HCT116 (cell line): Measurements from ENCODE around the gene GALNT2. TPM values are rescaled to one million over a fixed set of nuclear protein-coding genes. Genes with fewer than 3 reads are reported as not detected.

Experiments used
- ATAC-seq: fragments of 200-7000 bp; cut with Tn5 transposase; 2 replicates; pipeline ENCODE4 v1.9.1; 2020; ENCODE audit warnings: mild to moderate bottlenecking, moderate library complexity
- BruUV-seq: library from RNA; stranded (reverse); fragments of 400-500 nt; replicated peaks from 2 replicates; lab custom pipeline; 2021; lab: Mats Ljungman, UMichigan
- CTCF ChIA-PET: fragments of 300-600 bp; sonication (Branson Sonifier 250); formaldehyde crosslinking; loops from one replicate; lab custom pipeline; 2021; ENCODE audit warnings: antibody characterized with exemption; lab: Charles Lee
- POLR2A ChIA-PET: fragments of 300-600, 350-600 bp; sonication (Branson Sonifier 250); formaldehyde crosslinking; loops from one replicate; lab custom pipeline; 2021; ENCODE audit warnings: antibody characterized with exemption; lab: Charles Lee
- RAD21 ChIA-PET, 2 experiments: fragments of 300-600 bp; sonication (Branson Sonifier 250); formaldehyde crosslinking; loops; one replicate each; lab custom pipeline; 2023; ENCODE audit warnings: low total read pairs in 2 of 2; ENCODE audit not compliant: uncharacterized antibody in 2 of 2, unreplicated experiment in 2 of 2, low non-redundant PET in 1 of 2; lab: Charles Lee
- DNase-seq: peaks from one replicate; pipeline ENCODE4 v3.0.0-alpha.2; 2010; ENCODE audit warnings: low read depth, low spot score
- H2AFZ ChIP-seq: fragments of 200-600 bp; shearing (Covaris generic), sonication (generic); 2 replicates; pipeline ENCODE4 v1.6.1; 2017; ENCODE audit warnings: low read depth, mixed run types, mixed read lengths, antibody characterized with exemption, low read length; ENCODE audit not compliant: poor library complexity, severe bottlenecking
- H3K27ac ChIP-seq: 2 replicates; pipeline ENCODE4 v1.5.1; 2012; ENCODE audit warnings: low read depth, low read length
- H3K27me3 ChIP-seq: fragments of 200-600 bp; sonication (generic); 2 replicates; pipeline ENCODE4 v1.6.1; 2016; ENCODE audit warnings: mixed run types, low read length, mixed read lengths; ENCODE audit not compliant: insufficient read depth
- H3K36me3 ChIP-seq, 2 experiments: fragments of 200-500 bp in 1 of 2; fragments of 200-600 bp in 1 of 2; sonication (Bioruptor generic) in 1 of 2; sonication (generic) in 1 of 2; 2 replicates each; pipeline versions ENCODE4 v1.5.1 to v1.6.1; 2014 to 2016; ENCODE audit warnings: low read length in 2 of 2, inconsistent platforms in 1 of 2, mixed read lengths in 1 of 2, mixed run types in 1 of 2; ENCODE audit not compliant: insufficient read depth in 2 of 2, control insufficient read depth in 1 of 2
- H3K4me1 ChIP-seq, 2 experiments: fragments of 200-600 bp in 1 of 2; sonication (generic) in 1 of 2; 2 replicates each; pipeline versions ENCODE4 v1.5.1 to v1.6.1; 2012 to 2017; ENCODE audit warnings: low read length in 2 of 2, inconsistent platforms in 1 of 2, mild to moderate bottlenecking in 1 of 2, mixed read lengths in 1 of 2, mixed run types in 1 of 2, moderate library complexity in 1 of 2; ENCODE audit not compliant: insufficient read depth in 2 of 2, control insufficient read depth in 1 of 2
- H3K4me2 ChIP-seq: fragments of 200-600 bp; sonication (generic); 2 replicates; pipeline ENCODE4 v1.6.1; 2017; ENCODE audit warnings: mixed run types, low read length, mixed read lengths
- H3K4me3 ChIP-seq, 2 experiments: fragments of 200-600 bp in 1 of 2; sonication (generic) in 1 of 2; replicated peaks in 1 of 2; 2 replicates each; pipeline ENCODE4 v1.5.1; 2011 to 2016; ENCODE audit warnings: low read length in 2 of 2, control low read depth in 1 of 2, low read depth in 1 of 2, mild to moderate bottlenecking in 1 of 2, mixed read lengths in 1 of 2, mixed run types in 1 of 2
- H3K79me2 ChIP-seq: fragments of 200-600 bp; sonication (generic); 2 replicates; pipeline ENCODE4 v1.6.1; 2017; ENCODE audit warnings: mild to moderate bottlenecking, mixed run types, low read length, moderate library complexity, mixed read lengths; ENCODE audit not compliant: insufficient read depth
- H3K9ac ChIP-seq: fragments of 200-600 bp; sonication (generic); 2 replicates; pipeline ENCODE4 v1.6.1; 2016; ENCODE audit warnings: low read length, mixed read lengths
- H3K9me2 ChIP-seq: fragments of 200-600 bp; sonication (generic), shearing (Covaris generic); 2 replicates; pipeline ENCODE4 v1.6.1; 2017; ENCODE audit warnings: mixed run types, mild to moderate bottlenecking, moderate library complexity; ENCODE audit not compliant: insufficient read depth
- H3K9me3 ChIP-seq, 2 experiments: fragments of 200-500 bp in 1 of 2; fragments of 200-600 bp in 1 of 2; sonication (Bioruptor generic) in 1 of 2; sonication (generic) in 1 of 2; 2 replicates each; pipeline ENCODE4 v1.6.1; 2014 to 2017; ENCODE audit warnings: low read length in 2 of 2, mixed read lengths in 2 of 2, inconsistent platforms in 1 of 2, low read depth in 1 of 2, mild to moderate bottlenecking in 1 of 2, mixed run types in 1 of 2, moderate library complexity in 1 of 2; ENCODE audit not compliant: control insufficient read depth in 1 of 2, insufficient read depth in 1 of 2
- H4K20me1 ChIP-seq: fragments of 200-600 bp; sonication (generic), shearing (Covaris generic); 2 replicates; pipeline ENCODE4 v1.6.1; 2017; ENCODE audit warnings: mixed run types, mild to moderate bottlenecking, moderate library complexity; ENCODE audit not compliant: insufficient read depth
- CEBPB ChIP-seq: IDR thresholded peaks from 2 replicates; pipeline ENCODE4 v1.6.1; 2012; ENCODE audit warnings: low read depth
- EZH2 ChIP-seq: fragments of 200-600 bp; sonication (generic); IDR thresholded peaks from 2 replicates; pipeline ENCODE4 v1.6.1; 2017; ENCODE audit warnings: antibody characterized with exemption, mixed run types
- EZH2phosphoT487 ChIP-seq: fragments of 200-600 bp; IDR thresholded peaks from 2 replicates; pipeline ENCODE4 v1.6.1; 2018; ENCODE audit warnings: antibody characterized with exemption, borderline replicate concordance
- JUND ChIP-seq: IDR thresholded peaks from 2 replicates; pipeline ENCODE4 v1.6.1; 2012
- MAX ChIP-seq: IDR thresholded peaks from 2 replicates; pipeline ENCODE4 v1.6.1; 2012
- POLR2A ChIP-seq: IDR thresholded peaks from 2 replicates; pipeline ENCODE4 v1.7.0; 2011; ENCODE audit warnings: borderline replicate concordance; ENCODE audit not compliant: insufficient read depth, insufficient read length; ENCODE audit errors: extremely low read depth
- RAD21 ChIP-seq: IDR thresholded peaks from 2 replicates; pipeline ENCODE4 v1.6.1; 2012; ENCODE audit warnings: low read depth, mild to moderate bottlenecking
- SP1 ChIP-seq: IDR thresholded peaks from 2 replicates; pipeline ENCODE4 v1.6.1; 2012; ENCODE audit warnings: low read depth
- TCF7L2 ChIP-seq: IDR thresholded peaks from 2 replicates; pipeline ENCODE4 v1.7.0; 2011; ENCODE audit warnings: borderline replicate concordance, inconsistent platforms; ENCODE audit not compliant: insufficient read depth, insufficient read length; ENCODE audit errors: extremely low read depth
- ZNF274 ChIP-seq: fragments of 200-500 bp; sonication (Bioruptor generic); IDR thresholded peaks from 2 replicates; pipeline ENCODE4 v1.6.1; 2014; ENCODE audit warnings: mild to moderate bottlenecking, low read depth, low read length, inconsistent platforms
- intact Hi-C: fragments of 100-400 bp; cut with micrococcal nuclease; formaldehyde crosslinking; loops from 2 replicates; pipeline ENCODE4 v1.10.0; 2022
- total RNA-seq: library from RNA; stranded (reverse); gene quantifications from one replicate; pipeline ENCODE4 v1.2.1, GENCODE V29; 2021; ENCODE audit not compliant: unreplicated experiment

The GALNT2 gene
- total RNA-seq, 1 experiment from 2014 or later: 40.8 TPM

- H2AFZ ChIP-seq: no peak overlapping the region
- H3K9me3 ChIP-seq: peaks cover 0 to 8% of the 10 kb centered on the region in 2 experiments; a peak in 1 of 4 replicates
- DNase-seq (no peak), ATAC-seq (no peak)
- intact Hi-C loops: no loop called here
- no peaks in the 10 kb centered on the region for H4K20me1 ChIP-seq
- no peak overlapping the region for H3K4me3 ChIP-seq
- no TSS peak for BruUV-seq
- H3K79me2 ChIP-seq: peaks cover 48% of the 10 kb centered on the region
- TF ChIP-seq TCF7L2 (no peak), SP1 (no peak), MAX (no peak), JUND (no peak)
- RAD21 ChIA-PET: no interaction called here
- H3K27ac ChIP-seq: no peak overlapping the region
- H3K9me2 ChIP-seq: no peaks in the 10 kb centered on the region
- H3K9ac ChIP-seq: no peak overlapping the region
- no peaks in the 10 kb centered on the region for H3K36me3 ChIP-seq
- peaks cover 22 to 25% of the 10 kb centered on the region in 2 experiments for H3K4me1 ChIP-seq
- H3K27me3 ChIP-seq: no peaks in the 10 kb centered on the region
- no peak overlapping the region for H3K4me2 ChIP-seq
- POLR2A ChIA-PET: no interaction called here
- CTCF ChIA-PET: no interaction called here
Measured at GRCh38 chr1:230080822-230081221, 13.8 kb downstream of the GALNT2 start.

GRCh38 chr1:230081751-230082150 is 14.7 kb downstream of the GALNT2 start:
- Histone ChIP-seq H2AFZ (no peak overlapping the region), H3K27ac (no peak overlapping the region), H3K9me3 (peaks cover 0 to 8% of the 10 kb centered on the region in 2 experiments; a peak in 1 of 4 replicates), H3K4me2 (no peak overlapping the region), H3K9ac (no peak overlapping the region), H3K4me3 (no peak overlapping the region), H3K9me2 (no peaks in the 10 kb centered on the region), H4K20me1 (no peaks in the 10 kb centered on the region), H3K27me3 (no peaks in the 10 kb centered on the region), H3K36me3 (no peaks in the 10 kb centered on the region), H3K4me1 (peaks cover 24 to 32% of the 10 kb centered on the region in 2 experiments), H3K79me2 (peaks cover 53% of the 10 kb centered on the region)
- ATAC-seq (no peak), DNase-seq (no peak)
- BruUV-seq: no TSS peak
- RAD21 ChIA-PET: no interaction called here
- intact Hi-C loops: no loop called here
- CTCF ChIA-PET: no interaction called here
- POLR2A ChIA-PET: no interaction called here
- TF ChIP-seq POLR2A: no peak
- TF ChIP-seq CEBPB: no peak
- no peak for TF ChIP-seq EZH2phosphoT487
- TF ChIP-seq SP1: no peak
- TF ChIP-seq ZNF274: no peak
- TF ChIP-seq EZH2: no peak
- TF ChIP-seq RAD21: no peak
- TF ChIP-seq JUND: no peak
